Memory B cell (primary cell): Measurements from ENCODE around the gene GPR157.
"Not testable (repeated sequence)": the region's sequence is repeated elsewhere in the genome, so short reads cannot be mapped to it uniquely, and the experiment has no call there.

ENCODE experiments used
- ATAC-seq: fragments of 150-1000 bp; cut with Tn5 transposase; 2 replicates; pipeline ENCODE4 v1.10.0; 2021; ENCODE audit warnings: low read depth, mild to moderate bottlenecking, moderate library complexity
- DNase-seq, 2 donors: peaks; one replicate each; pipeline ENCODE4 v3.0.0; 2022; ENCODE audit warnings: low spot score in 2 of 2
- H3K27ac Mint-ChIP-seq: one replicate; pipeline ENCODE4 v1.8.0; 2022; ENCODE audit warnings: mild to moderate bottlenecking, moderate library complexity, mixed read lengths
- H3K27me3 Mint-ChIP-seq: one replicate; pipeline ENCODE4 v1.8.0; 2022; ENCODE audit warnings: mixed read lengths
- H3K36me3 Mint-ChIP-seq: one replicate; pipeline ENCODE4 v1.8.0; 2022; ENCODE audit warnings: mild to moderate bottlenecking, mixed read lengths
- H3K4me1 Mint-ChIP-seq: one replicate; pipeline ENCODE4 v1.8.0; 2022; ENCODE audit warnings: mixed read lengths
- H3K4me3 Mint-ChIP-seq: one replicate; pipeline ENCODE4 v1.8.0; 2022; ENCODE audit warnings: mild to moderate bottlenecking, moderate library complexity, mixed read lengths
- H3K9me3 Mint-ChIP-seq: one replicate; pipeline ENCODE4 v1.8.0; 2022; ENCODE audit warnings: mixed read lengths

Gene GPR157

GRCh38 chr1:9155405-9155804, 26.5 kb upstream of the GPR157 start:
- not testable (repeated sequence) for ATAC-seq, H3K9me3 Mint-ChIP-seq, DNase-seq, H3K36me3 Mint-ChIP-seq, H3K27me3 Mint-ChIP-seq, H3K4me3 Mint-ChIP-seq, H3K27ac Mint-ChIP-seq, H3K4me1 Mint-ChIP-seq

GRCh38 chr1:9153152-9153551, 24.2 kb upstream of the GPR157 start:
- Mint-ChIP-seq H3K4me1 (no peaks in the 10 kb centered on the region), H3K27ac (no peak overlapping the region), H3K36me3 (no peaks in the 10 kb centered on the region), H3K27me3 (peaks cover 1% of the 10 kb centered on the region), H3K9me3 (no peaks in the 10 kb centered on the region), H3K4me3 (no peak overlapping the region)
- DNase-seq, result no peak
- ATAC-seq, result no peak

- ATAC-seq, result no peak
- Mint-ChIP-seq H3K36me3 (no peaks in the 10 kb centered on the region), H3K9me3 (no peaks in the 10 kb centered on the region), H3K4me1 (no peaks in the 10 kb centered on the region), H3K27ac (no peak overlapping the region), H3K4me3 (no peak overlapping the region), H3K27me3 (peaks cover 1% of the 10 kb centered on the region)
- no peak for DNase-seq
Measured at GRCh38 chr1:9152535-9152934, 23.6 kb upstream of the GPR157 start.

- no peak overlapping the region for H3K27ac Mint-ChIP-seq
- no peak for ATAC-seq
- no peaks in the 10 kb centered on the region for H3K36me3 Mint-ChIP-seq
- H3K9me3 Mint-ChIP-seq, result no peaks in the 10 kb centered on the region
- no peak for DNase-seq
- H3K27me3 Mint-ChIP-seq, result no peaks in the 10 kb centered on the region
- no peak overlapping the region for H3K4me3 Mint-ChIP-seq
- H3K4me1 Mint-ChIP-seq, result no peaks in the 10 kb centered on the region
Measured at GRCh38 chr1:9151328-9151860, 22.5 kb upstream of the GPR157 start.

- DNase-seq, result no peak
- Mint-ChIP-seq H3K36me3 (no peaks in the 10 kb centered on the region), H3K27me3 (no peaks in the 10 kb centered on the region), H3K4me3 (no peak overlapping the region), H3K27ac (no peak overlapping the region), H3K9me3 (no peaks in the 10 kb centered on the region), H3K4me1 (no peaks in the 10 kb centered on the region)
- no peak for ATAC-seq
Measured at GRCh38 chr1:9150582-9151327, 21.9 kb upstream of the GPR157 start.

GRCh38 chr1:9149837-9150581, 21.1 kb upstream of the GPR157 start:
- Mint-ChIP-seq H3K4me1 (no peaks in the 10 kb centered on the region), H3K9me3 (no peaks in the 10 kb centered on the region), H3K27ac (no peak overlapping the region), H3K36me3 (no peaks in the 10 kb centered on the region), H3K27me3 (no peaks in the 10 kb centered on the region), H3K4me3 (no peak overlapping the region)
- ATAC-seq (no peak), DNase-seq (no peak)

- no peak for DNase-seq
Measured at GRCh38 chr1:9149151-9149550, 20.2 kb upstream of the GPR157 start.

GRCh38 chr1:9146156-9146555, 17.3 kb upstream of the GPR157 start:
- H3K4me1 Mint-ChIP-seq, result peaks cover 6% of the 10 kb centered on the region
- H3K27ac Mint-ChIP-seq, result no peak overlapping the region
- no peak overlapping the region for H3K4me3 Mint-ChIP-seq
- no peaks in the 10 kb centered on the region for H3K9me3 Mint-ChIP-seq
- H3K27me3 Mint-ChIP-seq, result peaks cover 3% of the 10 kb centered on the region
- ATAC-seq, result no peak
- DNase-seq, result no peak
- peaks cover 2% of the 10 kb centered on the region for H3K36me3 Mint-ChIP-seq

More at GRCh38 chr1:9149151-9149550, 20.2 kb upstream of the GPR157 start:
- no peaks in the 10 kb centered on the region for H3K4me1 Mint-ChIP-seq
- no peak overlapping the region for H3K4me3 Mint-ChIP-seq
- no peaks in the 10 kb centered on the region for H3K36me3 Mint-ChIP-seq
- no peaks in the 10 kb centered on the region for H3K9me3 Mint-ChIP-seq
- ATAC-seq, result no peak
- no peaks in the 10 kb centered on the region for H3K27me3 Mint-ChIP-seq
- H3K27ac Mint-ChIP-seq, result no peak overlapping the region

GRCh38 chr1:9145714-9146113, 16.8 kb upstream of the GPR157 start:
- Mint-ChIP-seq H3K4me3 (no peak overlapping the region), H3K27ac (no peak overlapping the region), H3K4me1 (peaks cover 6% of the 10 kb centered on the region), H3K9me3 (no peaks in the 10 kb centered on the region), H3K27me3 (peaks cover 3% of the 10 kb centered on the region), H3K36me3 (peaks cover 2% of the 10 kb centered on the region)
- ATAC-seq, result no peak
- no peak for DNase-seq

- Mint-ChIP-seq H3K4me1 (peaks cover 6% of the 10 kb centered on the region), H3K36me3 (peaks cover 2% of the 10 kb centered on the region), H3K9me3 (no peaks in the 10 kb centered on the region), H3K4me3 (no peak overlapping the region), H3K27me3 (peaks cover 3% of the 10 kb centered on the region), H3K27ac (no peak overlapping the region)
- DNase-seq (no peak), ATAC-seq (no peak)
Measured at GRCh38 chr1:9145021-9145668, 16.2 kb upstream of the GPR157 start.

- not testable (repeated sequence) for H3K36me3 Mint-ChIP-seq, H3K4me1 Mint-ChIP-seq, DNase-seq, ATAC-seq, H3K27me3 Mint-ChIP-seq, H3K4me3 Mint-ChIP-seq, H3K9me3 Mint-ChIP-seq, H3K27ac Mint-ChIP-seq
Measured at GRCh38 chr1:9144494-9144893, 15.6 kb upstream of the GPR157 start.

GRCh38 chr1:9143250-9143649, 14.3 kb upstream of the GPR157 start:
- Mint-ChIP-seq H3K4me3 (no peak overlapping the region), H3K9me3 (no peaks in the 10 kb centered on the region), H3K4me1 (peaks cover 6% of the 10 kb centered on the region), H3K27ac (no peak overlapping the region), H3K36me3 (peaks cover 2% of the 10 kb centered on the region), H3K27me3 (peaks cover 6% of the 10 kb centered on the region)
- no peak for DNase-seq
- ATAC-seq, result no peak

- H3K4me1 Mint-ChIP-seq, result peaks cover 8% of the 10 kb centered on the region
- H3K27me3 Mint-ChIP-seq, result peaks cover 8% of the 10 kb centered on the region
- ATAC-seq (no peak), DNase-seq (no peak)
- H3K4me3 Mint-ChIP-seq, result no peak overlapping the region
- peaks cover 2% of the 10 kb centered on the region for H3K36me3 Mint-ChIP-seq
- no peaks in the 10 kb centered on the region for H3K9me3 Mint-ChIP-seq
- H3K27ac Mint-ChIP-seq, result no peak overlapping the region
Measured at GRCh38 chr1:9139930-9140329, 11.0 kb upstream of the GPR157 start.

GRCh38 chr1:9136932-9137331, 8.0 kb upstream of the GPR157 start:
- Mint-ChIP-seq H3K9me3 (peaks cover 2% of the 10 kb centered on the region), H3K4me3 (no peak overlapping the region), H3K27ac (no peak overlapping the region), H3K4me1 (peaks cover 2% of the 10 kb centered on the region), H3K27me3 (peaks cover 5% of the 10 kb centered on the region), H3K36me3 (no peaks in the 10 kb centered on the region)
- DNase-seq (no peak), ATAC-seq (no peak)
